Activated CD8-positive, alpha-beta T cell treated with anti-CD3 and anti-CD28 coated beads for 36 hours (primary cell): ENCODE measurements around the gene NCOA1. TPM values are rescaled to one million over a fixed set of nuclear protein-coding genes. Genes with fewer than 3 reads are reported as not detected.

Source experiments
- ATAC-seq: fragments of 200-7000 bp; cut with Tn5 transposase; one replicate; pipeline ENCODE4 v1.10.0; 2021; ENCODE audit warnings: mild to moderate bottlenecking, moderate library complexity
- CTCF ChIA-PET: fragments of 350-600 bp; sonication (Branson Sonifier 250); formaldehyde crosslinking; loops from one replicate; lab custom pipeline; 2021; ENCODE audit warnings: antibody characterized with exemption; lab: Charles Lee
- POLR2A ChIA-PET: fragments of 350-600 bp; sonication (Branson Sonifier 250); formaldehyde crosslinking; loops from one replicate; lab custom pipeline; 2021; ENCODE audit warnings: antibody characterized with exemption; lab: Charles Lee
- DNase-seq: peaks from one replicate; pipeline ENCODE4 v3.0.0-alpha.2; 2020
- H3K27ac Mint-ChIP-seq: one replicate; pipeline ENCODE4 v1.8.0; 2021; ENCODE audit warnings: mild to moderate bottlenecking, mixed read lengths
- H3K27me3 Mint-ChIP-seq: one replicate; pipeline ENCODE4 v1.8.0; 2021; ENCODE audit warnings: mixed read lengths
- H3K36me3 Mint-ChIP-seq: one replicate; pipeline ENCODE4 v1.8.0; 2021; ENCODE audit warnings: low read depth, mixed read lengths
- H3K4me1 Mint-ChIP-seq: one replicate; pipeline ENCODE4 v1.8.0; 2021; ENCODE audit warnings: low read depth, mixed read lengths
- H3K4me3 Mint-ChIP-seq: one replicate; pipeline ENCODE4 v1.8.0; 2021; ENCODE audit warnings: mild to moderate bottlenecking, moderate library complexity, mixed read lengths
- H3K9me3 Mint-ChIP-seq: one replicate; pipeline ENCODE4 v1.8.0; 2021; ENCODE audit warnings: mixed read lengths
- intact Hi-C: fragments of 100-400 bp; cut with micrococcal nuclease; formaldehyde crosslinking; loops from one replicate; pipeline ENCODE4 v1.10.0; 2022
- total RNA-seq, 2 experiments: library from RNA; stranded (reverse); gene quantifications; one replicate each; pipeline ENCODE4 v1.2.3, GENCODE V29; 2021
- TF ChIP-seq, protein P1 (sequence below): fragments of 200-600 bp; IDR thresholded peaks from one replicate; pipeline ENCODE4 v1.8.0; 2022; ENCODE audit warnings: antibody characterized with exemption, mild to moderate bottlenecking

The NCOA1 gene
- total RNA-seq, 2 experiments from 2014 or later = 16.8 to 17.1 TPM

DNA sequence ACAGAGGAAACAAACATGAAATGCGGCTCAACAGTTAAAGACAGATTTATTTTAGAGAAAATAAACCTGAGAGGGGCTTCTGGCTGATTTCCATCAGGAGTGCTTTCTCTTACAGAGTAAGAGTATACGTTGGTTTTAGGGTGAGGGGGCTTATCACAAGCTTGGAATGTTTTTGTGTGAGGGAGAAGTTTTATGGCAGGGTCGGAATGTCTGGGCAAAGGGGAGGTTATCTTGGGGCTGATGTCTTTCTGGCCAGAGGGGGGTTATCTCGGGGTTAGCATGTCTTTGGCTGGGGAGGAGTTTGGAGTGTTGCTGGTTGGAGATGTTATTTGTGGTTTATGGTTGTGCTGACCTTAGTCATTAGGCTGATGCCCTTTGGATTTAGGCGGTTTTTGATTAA is 280.0 kb downstream of the NCOA1 start:
- H3K27ac Mint-ChIP-seq = peak overlapping the region; percentile 4
- peaks cover 11% of the 10 kb centered on the region for H3K36me3 Mint-ChIP-seq
- DNase-seq (no peak), ATAC-seq (no peak)
- ChIA-PET CTCF (no interaction called here), POLR2A (no interaction called here)
- H3K4me1 Mint-ChIP-seq = peaks cover 6% of the 10 kb centered on the region
- intact Hi-C loops = no loop called here
- H3K9me3 Mint-ChIP-seq = no peaks in the 10 kb centered on the region
- TF ChIP-seq, protein P1, sequence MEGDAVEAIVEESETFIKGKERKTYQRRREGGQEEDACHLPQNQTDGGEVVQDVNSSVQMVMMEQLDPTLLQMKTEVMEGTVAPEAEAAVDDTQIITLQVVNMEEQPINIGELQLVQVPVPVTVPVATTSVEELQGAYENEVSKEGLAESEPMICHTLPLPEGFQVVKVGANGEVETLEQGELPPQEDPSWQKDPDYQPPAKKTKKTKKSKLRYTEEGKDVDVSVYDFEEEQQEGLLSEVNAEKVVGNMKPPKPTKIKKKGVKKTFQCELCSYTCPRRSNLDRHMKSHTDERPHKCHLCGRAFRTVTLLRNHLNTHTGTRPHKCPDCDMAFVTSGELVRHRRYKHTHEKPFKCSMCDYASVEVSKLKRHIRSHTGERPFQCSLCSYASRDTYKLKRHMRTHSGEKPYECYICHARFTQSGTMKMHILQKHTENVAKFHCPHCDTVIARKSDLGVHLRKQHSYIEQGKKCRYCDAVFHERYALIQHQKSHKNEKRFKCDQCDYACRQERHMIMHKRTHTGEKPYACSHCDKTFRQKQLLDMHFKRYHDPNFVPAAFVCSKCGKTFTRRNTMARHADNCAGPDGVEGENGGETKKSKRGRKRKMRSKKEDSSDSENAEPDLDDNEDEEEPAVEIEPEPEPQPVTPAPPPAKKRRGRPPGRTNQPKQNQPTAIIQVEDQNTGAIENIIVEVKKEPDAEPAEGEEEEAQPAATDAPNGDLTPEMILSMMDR = no peak
- no peak overlapping the region for H3K4me3 Mint-ChIP-seq
- no peaks in the 10 kb centered on the region for H3K27me3 Mint-ChIP-seq

DNA sequence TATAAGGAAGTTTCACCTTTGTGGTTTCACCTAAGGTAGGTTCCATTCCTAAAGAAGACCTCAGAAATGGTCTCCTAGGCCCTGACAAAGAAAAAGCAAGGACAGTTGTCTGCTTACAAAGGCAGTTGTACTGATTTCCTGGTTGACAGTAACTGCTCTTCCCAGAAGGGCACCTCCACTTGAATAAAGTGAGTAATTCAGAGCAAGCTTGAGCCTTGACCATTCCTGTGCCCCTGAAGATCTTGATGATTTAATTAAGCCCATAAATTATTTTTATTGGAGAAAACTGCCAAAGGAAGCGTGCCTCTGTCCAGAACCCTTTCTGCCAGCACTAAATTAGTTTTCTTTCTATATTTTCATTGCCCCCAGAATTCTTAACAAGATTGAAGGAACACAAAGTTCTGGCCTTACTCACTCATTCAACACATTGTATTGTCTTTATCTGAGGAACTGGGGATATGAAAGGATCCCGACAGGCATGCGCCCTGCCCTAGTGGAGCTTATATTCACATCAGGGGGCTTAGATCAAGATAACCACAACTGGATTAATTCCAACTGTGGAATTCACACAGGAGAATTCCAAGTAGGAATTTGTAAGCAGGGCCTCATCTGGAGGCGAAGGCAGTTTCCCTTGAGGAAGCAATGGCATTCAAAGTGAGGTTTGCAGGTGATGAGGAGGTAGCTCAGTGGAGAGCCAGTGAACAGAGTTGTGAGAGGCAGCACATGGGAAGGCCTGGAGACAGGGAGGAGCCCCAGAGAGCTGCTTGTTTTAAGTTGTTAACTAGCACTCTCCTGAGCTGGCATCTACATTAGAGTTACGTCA is 280.9 kb downstream of the NCOA1 start:
- POLR2A ChIA-PET = interaction anchor here (0.5 kb wide), 1 partner anchor 1338 kb away, joined by 5 read pairs; no protein-coding TSS in a partner anchor
- DNase-seq (no peak), ATAC-seq (no peak)
- Mint-ChIP-seq H3K36me3 (peaks cover 5% of the 10 kb centered on the region), H3K9me3 (no peaks in the 10 kb centered on the region), H3K27ac (no peak overlapping the region), H3K4me3 (no peak overlapping the region), H3K27me3 (no peaks in the 10 kb centered on the region), H3K4me1 (no peaks in the 10 kb centered on the region)
- CTCF ChIA-PET = interaction anchor here (1.5 kb wide), 1 partner anchor 56 kb away, joined by 4 read pairs; no protein-coding TSS in a partner anchor
- intact Hi-C loops = no loop called here
- TF ChIP-seq, protein P1 = no peak

DNA sequence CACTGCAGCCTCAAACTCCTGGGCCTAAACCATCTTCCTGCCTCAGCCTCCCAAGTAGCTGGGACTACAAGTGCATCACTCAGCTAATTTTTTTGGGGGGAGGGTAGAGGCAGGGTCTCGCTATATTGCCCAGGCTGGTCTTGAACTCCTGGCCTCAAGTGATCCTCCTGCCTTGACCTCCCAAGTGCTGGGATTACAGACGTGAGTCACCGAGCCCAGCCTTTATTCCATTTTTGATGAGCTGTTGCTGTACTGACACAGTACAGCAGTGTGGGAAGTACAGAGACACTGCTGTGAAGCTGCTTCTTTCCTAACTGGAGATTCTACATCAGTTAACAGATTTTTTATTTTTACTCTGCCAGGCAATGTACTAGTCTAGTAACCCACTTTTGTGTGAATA is 283.3 kb downstream of the NCOA1 start:
- H3K27me3 Mint-ChIP-seq = no peaks in the 10 kb centered on the region
- CTCF ChIA-PET = interaction anchor here (0.6 to 0.7 kb wide), 2 partner anchors 179 to 392 kb away, joined by 3 read pairs; no protein-coding TSS in a partner anchor
- no peak overlapping the region for H3K4me3 Mint-ChIP-seq
- POLR2A ChIA-PET = no interaction called here
- no peak overlapping the region for H3K27ac Mint-ChIP-seq
- TF ChIP-seq, protein P1 = no peak
- H3K4me1 Mint-ChIP-seq = no peaks in the 10 kb centered on the region
- no peaks in the 10 kb centered on the region for H3K9me3 Mint-ChIP-seq
- intact Hi-C loops = no loop called here
- DNase-seq (no peak), ATAC-seq (no peak)
- peaks cover 1% of the 10 kb centered on the region for H3K36me3 Mint-ChIP-seq

DNA sequence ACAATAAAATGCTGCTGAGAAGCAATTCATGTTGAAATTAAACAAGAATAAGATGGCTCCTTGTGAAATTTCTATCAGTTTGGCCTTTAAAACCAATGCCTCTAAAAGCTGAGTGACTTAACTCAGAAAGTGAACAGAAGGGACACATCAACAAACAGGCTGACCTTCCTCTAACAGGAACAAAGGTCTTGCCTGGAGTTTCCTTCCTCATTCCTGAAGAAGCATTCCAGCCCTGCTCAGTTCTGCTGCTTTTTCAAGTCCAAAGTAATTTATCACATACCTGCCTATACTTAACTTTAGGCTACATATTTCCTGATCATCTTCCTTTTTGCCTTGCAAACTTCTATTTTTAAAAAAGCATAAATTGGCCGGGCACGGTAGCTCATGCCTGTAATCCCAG is 288.1 kb downstream of the NCOA1 start:
- H3K4me3 Mint-ChIP-seq = no peak overlapping the region
- CTCF ChIA-PET = interaction anchor here (1.0 to 1.9 kb wide), 5 partner anchors 12 to 356 kb away, joined by 3 to 5 read pairs (median 4); partner anchors contain the start of genes CENPO and PTRHD1
- TF ChIP-seq, protein P1 = no peak
- DNase-seq (no peak), ATAC-seq (no peak)
- H3K36me3 Mint-ChIP-seq = no peaks in the 10 kb centered on the region
- H3K27me3 Mint-ChIP-seq = peaks cover 2% of the 10 kb centered on the region
- no peak overlapping the region for H3K27ac Mint-ChIP-seq
- POLR2A ChIA-PET = interaction anchor here (0.8 to 1.1 kb wide), 3 partner anchors 12 to 43 kb away, joined by 3 read pairs; no protein-coding TSS in a partner anchor
- no peaks in the 10 kb centered on the region for H3K4me1 Mint-ChIP-seq
- H3K9me3 Mint-ChIP-seq = no peaks in the 10 kb centered on the region
- intact Hi-C loops = no loop called here

DNA sequence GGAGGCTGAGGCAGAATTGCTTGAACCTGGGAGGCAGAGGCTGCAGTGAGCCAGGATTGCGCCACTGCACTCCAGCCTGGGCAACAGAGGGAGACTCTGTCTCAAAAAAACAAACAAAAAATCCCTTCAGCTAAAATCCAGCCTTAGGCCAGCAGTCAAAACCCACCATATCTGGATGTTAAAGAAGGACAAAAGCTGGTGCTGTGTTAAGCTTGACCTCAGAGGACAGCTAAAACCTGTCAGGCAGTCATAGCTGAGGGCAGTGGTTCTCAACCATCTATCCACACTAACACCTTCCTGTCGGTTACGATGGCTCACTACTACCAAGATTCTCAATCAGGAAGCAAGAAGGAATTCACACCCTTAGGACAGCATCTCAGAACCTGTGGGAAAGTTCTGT is 292.6 kb downstream of the NCOA1 start:
- ChIA-PET CTCF (interaction anchor here (1.0 kb wide), 1 partner anchor 29 kb away, joined by 3 read pairs; no protein-coding TSS in a partner anchor), POLR2A (no interaction called here)
- intact Hi-C loops = no loop called here
- TF ChIP-seq, protein P1 = no peak
- H3K4me1 Mint-ChIP-seq = no peaks in the 10 kb centered on the region
- H3K27ac Mint-ChIP-seq = no peak overlapping the region
- DNase-seq (no peak), ATAC-seq (no peak)
- no peaks in the 10 kb centered on the region for H3K36me3 Mint-ChIP-seq
- no peak overlapping the region for H3K4me3 Mint-ChIP-seq
- H3K27me3 Mint-ChIP-seq = peaks cover 3% of the 10 kb centered on the region
- H3K9me3 Mint-ChIP-seq = no peaks in the 10 kb centered on the region
